ENCODE data around the gene RBM39. TPM values are rescaled to one million over a fixed set of nuclear protein-coding genes. Genes with fewer than 3 reads are reported as not detected.

The RBM39 gene
- total and polyA plus RNA-seq, 10 of the 15 experiments (the other 5 are each of a cell fraction or from before 2014, with no cell fraction given): 135 to 280 (median 217) TPM

DNA sequence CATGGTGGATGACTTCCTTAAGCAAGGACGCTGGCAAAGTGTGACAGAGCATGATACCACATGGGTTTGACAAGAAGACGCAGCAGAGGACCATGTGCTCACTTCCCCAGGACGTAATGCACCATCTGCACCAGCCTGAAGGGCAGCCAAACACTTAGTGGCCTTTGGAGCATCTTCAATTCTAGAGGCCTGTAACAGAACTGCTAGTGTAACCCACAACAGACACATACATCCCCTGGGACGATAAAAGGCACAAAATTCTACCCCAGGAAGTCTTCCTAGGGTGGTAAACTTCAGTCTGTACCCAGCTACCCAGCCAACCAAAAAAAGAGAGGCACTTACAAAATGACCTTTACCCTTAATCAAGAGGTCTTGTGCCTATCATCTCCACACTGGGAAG is 68.2 kb downstream of the RBM39 start:
- H3K9ac ChIP-seq (ENCODE audit: control insufficient read depth, insufficient read depth, low read length): no peak overlapping the region
- no TSS peak for BruUV-seq (replicated peaks)
- WGBS (ENCODE audit: insufficient coverage, insufficient replicate concordance, low lambda C conversion rate, missing lambda C conversion rate): 64% methylated on average over 4 of the region's 4 CpGs
- H4K20me1 ChIP-seq (ENCODE audit: control insufficient read depth, insufficient read depth): no peaks in the 10 kb centered on the region
- H3K4me1 ChIP-seq (ENCODE audit: control insufficient read depth, insufficient read depth, low read length): no peaks in the 10 kb centered on the region
- ChIA-PET RAD21 (ENCODE audit: unreplicated experiment) (no interaction called here), CTCF (no interaction called here), POLR2A (interaction anchor here (0.8 kb wide), 1 partner anchor 68 kb away, joined by 3 read pairs; the partner anchor contains the start of gene RBM39), SMC1A (ENCODE audit: uncharacterized antibody, unreplicated experiment) (no interaction called here)
- peaks cover 0 to 10% of the 10 kb centered on the region in 2 experiments; a peak in 2 of 4 replicates for H3K36me3 ChIP-seq (ENCODE audit: control insufficient read depth in 2 of 2, insufficient read depth in 2 of 2, low read length in 1 of 2)
- no peak for ATAC-seq
- H3K4me2 ChIP-seq (ENCODE audit: control insufficient read depth, insufficient read depth): no peak overlapping the region
- no peak for FAIRE-seq
- no peaks in the 10 kb centered on the region for H3K9me3 ChIP-seq (replicated peaks; ENCODE audit: control insufficient read depth, insufficient read depth, low read length)
- no peak overlapping the region for H3K4me3 ChIP-seq
- intact Hi-C loops (cut with micrococcal nuclease; ENCODE audit: unreplicated experiment): no loop called here
- no peak overlapping the region for H2AFZ ChIP-seq (ENCODE audit: control insufficient read depth, low read depth, low read length)
- no peaks in the 10 kb centered on the region for H3K79me2 ChIP-seq (ENCODE audit: control insufficient read depth, insufficient read depth, low read length)
- in situ Hi-C loops (cut with MboI): no loop called here
- no peak overlapping the region for H3K27ac ChIP-seq (ENCODE audit: control insufficient read depth, insufficient read depth)
- no peaks in the 10 kb centered on the region for H3K27me3 ChIP-seq (replicated peaks in 1 of 2; ENCODE audit: control insufficient read depth in 2 of 2, insufficient read depth in 2 of 2, low read length in 1 of 2)
- DNase-seq (ENCODE audit: low read depth, low spot score): no peak
- TF ChIP-seq YBX1 (IDR thresholded peaks at IDR 0.05) (no peak), FOXK2 (IDR thresholded peaks at IDR 0.05) (no peak), NFIC (IDR thresholded peaks at IDR 0.05; ENCODE audit: low read depth, low read length) (no peak), SPI1 (IDR thresholded peaks at IDR 0.05; ENCODE audit: borderline replicate concordance, insufficient read depth, low read depth, low read length) (no peak), FOS (IDR thresholded peaks at IDR 0.05; ENCODE audit: borderline replicate concordance, extremely low read depth, insufficient read length) (no peak), ZNF687 (IDR thresholded peaks at IDR 0.05) (no peak), ASH2L (IDR thresholded peaks at IDR 0.05; ENCODE audit: borderline replicate concordance, low read depth) (no peak), NBN (IDR thresholded peaks at IDR 0.05) (no peak), EP300 (IDR thresholded peaks at IDR 0.05; ENCODE audit: borderline replicate concordance in 1 of 2, control insufficient read depth in 1 of 2, low read depth in 2 of 2, low read length in 2 of 2) (no peak), MYC (IDR thresholded peaks at IDR 0.05; ENCODE audit: insufficient read depth, insufficient read length, insufficient replicate concordance, low read length, severe bottlenecking) (no peak), IRF4 (IDR thresholded peaks at IDR 0.05; ENCODE audit: low read depth, low read length) (no peak), CREB1 (IDR thresholded peaks at IDR 0.05; ENCODE audit: low read depth) (no peak), POU2F2 (IDR thresholded peaks at IDR 0.05; ENCODE audit: borderline replicate concordance, low read depth, low read length) (no peak), RFX5 (IDR thresholded peaks at IDR 0.05; ENCODE audit: low read depth, low read length) (no peak), NFYA (IDR thresholded peaks at IDR 0.05; ENCODE audit: borderline replicate concordance, low read depth, low read length) (no peak)
- TF ChIP-seq, protein P1, sequence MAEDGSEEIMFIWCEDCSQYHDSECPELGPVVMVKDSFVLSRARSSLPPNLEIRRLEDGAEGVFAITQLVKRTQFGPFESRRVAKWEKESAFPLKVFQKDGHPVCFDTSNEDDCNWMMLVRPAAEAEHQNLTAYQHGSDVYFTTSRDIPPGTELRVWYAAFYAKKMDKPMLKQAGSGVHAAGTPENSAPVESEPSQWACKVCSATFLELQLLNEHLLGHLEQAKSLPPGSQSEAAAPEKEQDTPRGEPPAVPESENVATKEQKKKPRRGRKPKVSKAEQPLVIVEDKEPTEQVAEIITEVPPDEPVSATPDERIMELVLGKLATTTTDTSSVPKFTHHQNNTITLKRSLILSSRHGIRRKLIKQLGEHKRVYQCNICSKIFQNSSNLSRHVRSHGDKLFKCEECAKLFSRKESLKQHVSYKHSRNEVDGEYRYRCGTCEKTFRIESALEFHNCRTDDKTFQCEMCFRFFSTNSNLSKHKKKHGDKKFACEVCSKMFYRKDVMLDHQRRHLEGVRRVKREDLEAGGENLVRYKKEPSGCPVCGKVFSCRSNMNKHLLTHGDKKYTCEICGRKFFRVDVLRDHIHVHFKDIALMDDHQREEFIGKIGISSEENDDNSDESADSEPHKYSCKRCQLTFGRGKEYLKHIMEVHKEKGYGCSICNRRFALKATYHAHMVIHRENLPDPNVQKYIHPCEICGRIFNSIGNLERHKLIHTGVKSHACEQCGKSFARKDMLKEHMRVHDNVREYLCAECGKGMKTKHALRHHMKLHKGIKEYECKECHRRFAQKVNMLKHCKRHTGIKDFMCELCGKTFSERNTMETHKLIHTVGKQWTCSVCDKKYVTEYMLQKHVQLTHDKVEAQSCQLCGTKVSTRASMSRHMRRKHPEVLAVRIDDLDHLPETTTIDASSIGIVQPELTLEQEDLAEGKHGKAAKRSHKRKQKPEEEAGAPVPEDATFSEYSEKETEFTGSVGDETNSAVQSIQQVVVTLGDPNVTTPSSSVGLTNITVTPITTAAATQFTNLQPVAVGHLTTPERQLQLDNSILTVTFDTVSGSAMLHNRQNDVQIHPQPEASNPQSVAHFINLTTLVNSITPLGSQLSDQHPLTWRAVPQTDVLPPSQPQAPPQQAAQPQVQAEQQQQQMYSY (CRISPR knock-in tag; IDR thresholded peaks at IDR 0.05): no peak
- TF ChIP-seq, protein P2, sequence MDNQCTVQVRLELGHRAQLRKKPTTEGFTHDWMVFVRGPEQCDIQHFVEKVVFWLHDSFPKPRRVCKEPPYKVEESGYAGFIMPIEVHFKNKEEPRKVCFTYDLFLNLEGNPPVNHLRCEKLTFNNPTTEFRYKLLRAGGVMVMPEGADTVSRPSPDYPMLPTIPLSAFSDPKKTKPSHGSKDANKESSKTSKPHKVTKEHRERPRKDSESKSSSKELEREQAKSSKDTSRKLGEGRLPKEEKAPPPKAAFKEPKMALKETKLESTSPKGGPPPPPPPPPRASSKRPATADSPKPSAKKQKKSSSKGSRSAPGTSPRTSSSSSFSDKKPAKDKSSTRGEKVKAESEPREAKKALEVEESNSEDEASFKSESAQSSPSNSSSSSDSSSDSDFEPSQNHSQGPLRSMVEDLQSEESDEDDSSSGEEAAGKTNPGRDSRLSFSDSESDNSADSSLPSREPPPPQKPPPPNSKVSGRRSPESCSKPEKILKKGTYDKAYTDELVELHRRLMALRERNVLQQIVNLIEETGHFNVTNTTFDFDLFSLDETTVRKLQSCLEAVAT (IDR thresholded peaks at IDR 0.05): no peak

All from GM12878 (cell line).